GM12878 (cell line): ENCODE data around the gene APBB1IP.

Source experiments
- FOXK2 ChIP-seq: fragments of 450-650 bp; IDR thresholded peaks from 2 replicates; pipeline ENCODE4 v1.6.1; 2017; ENCODE audit warnings: mild to moderate bottlenecking, moderate library complexity
- POLR2A ChIP-seq: IDR thresholded peaks from 2 replicates; pipeline ENCODE4 v1.6.1; 2011; ENCODE audit warnings: low read depth, mild to moderate bottlenecking, low read length
- TF ChIP-seq, protein P1 (sequence below), 3 experiments: IDR thresholded peaks in 2 of 3; conservative IDR thresholded peaks in 1 of 3; 2 replicates each; pipeline ENCODE4 v1.5.1; 2011; ENCODE audit warnings: low read depth in 3 of 3, low read length in 3 of 3, mild to moderate bottlenecking in 3 of 3, control low read depth in 2 of 3, moderate library complexity in 2 of 3, inconsistent platforms in 1 of 3, mixed read lengths in 1 of 3; ENCODE audit not compliant: control insufficient read depth in 2 of 3, insufficient read depth in 1 of 3; ENCODE audit errors: extremely low read depth in 1 of 3
- TF ChIP-seq, protein P2 (sequence below): fragments of 450-650 bp; IDR thresholded peaks from 2 replicates; pipeline ENCODE4 v1.6.1; 2016; ENCODE audit warnings: mild to moderate bottlenecking
- TF ChIP-seq, protein P3 (sequence below): IDR thresholded peaks from 2 replicates; pipeline ENCODE4 v1.6.1; 2011; ENCODE audit warnings: low read depth, low read length, improper control_type of control experiment, borderline replicate concordance

DNA sequence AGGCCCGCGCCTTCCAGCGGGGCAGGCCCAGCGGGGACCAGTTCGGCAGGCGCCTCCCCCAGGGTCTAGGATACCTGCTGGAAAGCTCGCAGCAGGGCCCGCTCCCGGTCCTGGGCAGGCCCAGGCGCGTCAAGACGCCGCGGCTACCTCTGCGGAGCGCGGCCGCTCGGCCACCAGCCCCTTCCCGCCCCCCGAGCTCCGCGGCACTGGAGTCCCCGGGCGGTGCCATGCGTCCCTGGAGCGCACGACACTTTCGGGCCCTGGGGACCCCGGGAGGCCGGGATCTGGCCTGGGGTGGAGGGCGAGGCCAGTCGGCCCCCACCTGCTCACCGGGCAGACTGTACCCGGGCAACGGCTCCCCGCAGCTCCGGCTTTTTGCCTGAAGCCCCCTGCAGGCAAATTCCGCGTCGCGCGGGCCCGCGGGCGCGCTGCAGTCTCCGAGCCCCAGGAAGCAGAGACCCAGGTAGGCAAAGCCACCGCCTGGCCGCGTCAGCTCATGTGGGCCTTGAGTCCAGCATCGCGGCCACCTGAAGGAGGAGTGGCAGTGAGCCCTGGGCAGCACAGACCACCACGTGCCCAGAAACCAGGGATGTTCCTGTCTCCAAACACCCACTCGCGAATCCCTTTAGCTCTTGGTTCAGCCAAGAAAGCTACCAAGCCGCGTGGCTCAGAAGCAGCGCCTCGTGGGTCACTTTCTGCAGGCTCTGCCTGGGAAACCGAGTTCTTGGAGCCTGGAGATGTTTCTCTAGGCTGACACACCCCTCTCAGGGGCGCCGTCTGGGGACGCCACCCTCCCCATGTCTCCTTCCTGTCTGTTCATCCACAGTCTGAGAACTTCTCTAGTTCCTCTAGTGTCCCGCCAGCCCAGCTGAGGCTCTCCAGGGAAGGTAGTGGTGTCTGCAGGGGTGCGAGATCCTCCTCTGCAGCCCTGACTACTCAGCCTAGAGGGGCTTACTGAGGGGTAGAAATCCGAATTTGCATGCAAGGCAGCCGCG lies 46.1 kb upstream of the APBB1IP start:
- TF ChIP-seq POLR2A: no peak
- TF ChIP-seq, protein P1, sequence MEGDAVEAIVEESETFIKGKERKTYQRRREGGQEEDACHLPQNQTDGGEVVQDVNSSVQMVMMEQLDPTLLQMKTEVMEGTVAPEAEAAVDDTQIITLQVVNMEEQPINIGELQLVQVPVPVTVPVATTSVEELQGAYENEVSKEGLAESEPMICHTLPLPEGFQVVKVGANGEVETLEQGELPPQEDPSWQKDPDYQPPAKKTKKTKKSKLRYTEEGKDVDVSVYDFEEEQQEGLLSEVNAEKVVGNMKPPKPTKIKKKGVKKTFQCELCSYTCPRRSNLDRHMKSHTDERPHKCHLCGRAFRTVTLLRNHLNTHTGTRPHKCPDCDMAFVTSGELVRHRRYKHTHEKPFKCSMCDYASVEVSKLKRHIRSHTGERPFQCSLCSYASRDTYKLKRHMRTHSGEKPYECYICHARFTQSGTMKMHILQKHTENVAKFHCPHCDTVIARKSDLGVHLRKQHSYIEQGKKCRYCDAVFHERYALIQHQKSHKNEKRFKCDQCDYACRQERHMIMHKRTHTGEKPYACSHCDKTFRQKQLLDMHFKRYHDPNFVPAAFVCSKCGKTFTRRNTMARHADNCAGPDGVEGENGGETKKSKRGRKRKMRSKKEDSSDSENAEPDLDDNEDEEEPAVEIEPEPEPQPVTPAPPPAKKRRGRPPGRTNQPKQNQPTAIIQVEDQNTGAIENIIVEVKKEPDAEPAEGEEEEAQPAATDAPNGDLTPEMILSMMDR (IDR thresholded peaks at IDR 0.05 in 2 of 3, conservative IDR thresholded peaks at IDR 0.05 in 1 of 3; ENCODE audit: control insufficient read depth in 2 of 3, extremely low read depth in 1 of 3, insufficient read depth in 1 of 3, low read depth in 3 of 3, low read length in 3 of 3): no peak
- TF ChIP-seq, protein P2, sequence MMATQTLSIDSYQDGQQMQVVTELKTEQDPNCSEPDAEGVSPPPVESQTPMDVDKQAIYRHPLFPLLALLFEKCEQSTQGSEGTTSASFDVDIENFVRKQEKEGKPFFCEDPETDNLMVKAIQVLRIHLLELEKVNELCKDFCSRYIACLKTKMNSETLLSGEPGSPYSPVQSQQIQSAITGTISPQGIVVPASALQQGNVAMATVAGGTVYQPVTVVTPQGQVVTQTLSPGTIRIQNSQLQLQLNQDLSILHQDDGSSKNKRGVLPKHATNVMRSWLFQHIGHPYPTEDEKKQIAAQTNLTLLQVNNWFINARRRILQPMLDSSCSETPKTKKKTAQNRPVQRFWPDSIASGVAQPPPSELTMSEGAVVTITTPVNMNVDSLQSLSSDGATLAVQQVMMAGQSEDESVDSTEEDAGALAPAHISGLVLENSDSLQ: no peak
- TF ChIP-seq, protein P3, sequence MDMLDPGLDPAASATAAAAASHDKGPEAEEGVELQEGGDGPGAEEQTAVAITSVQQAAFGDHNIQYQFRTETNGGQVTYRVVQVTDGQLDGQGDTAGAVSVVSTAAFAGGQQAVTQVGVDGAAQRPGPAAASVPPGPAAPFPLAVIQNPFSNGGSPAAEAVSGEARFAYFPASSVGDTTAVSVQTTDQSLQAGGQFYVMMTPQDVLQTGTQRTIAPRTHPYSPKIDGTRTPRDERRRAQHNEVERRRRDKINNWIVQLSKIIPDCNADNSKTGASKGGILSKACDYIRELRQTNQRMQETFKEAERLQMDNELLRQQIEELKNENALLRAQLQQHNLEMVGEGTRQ: no peak
- TF ChIP-seq FOXK2: no peak
